SK-N-SH (cell line): Measurements from ENCODE around the gene SBF2. TPM values are rescaled to one million over a fixed set of nuclear protein-coding genes. Genes with fewer than 3 reads are reported as not detected.

Experiments
- CTCF ChIA-PET: fragments of 300-600, 350-600 bp; formaldehyde crosslinking; extraction: SDS; loops from one replicate; lab custom pipeline; 2021; lab: Yijun Ruan, JAX
- POLR2A ChIA-PET: fragments of 350-600 bp; sonication (Branson Sonifier 250); formaldehyde crosslinking; extraction: SDS; loops from one replicate; lab custom pipeline; 2020; ENCODE audit warnings: antibody characterized with exemption, inconsistent platforms; lab: Yijun Ruan, JAX
- DNase-seq: peaks from one replicate; pipeline ENCODE4 v3.0.0; 2012
- H2AFZ ChIP-seq: fragments of 200-600 bp; sonication (generic); 2 replicates; pipeline ENCODE4 v1.8.1; 2016; ENCODE audit warnings: antibody characterized with exemption, mild to moderate bottlenecking, low read depth
- H3F3A ChIP-seq: fragments of 200-600 bp; sonication (generic); replicated peaks from 2 replicates; pipeline ENCODE3; 2016; ENCODE audit warnings: antibody characterized with exemption, mild to moderate bottlenecking; ENCODE audit not compliant: insufficient read depth
- H3K27ac ChIP-seq, 2 experiments: fragments of 200-500 bp in 1 of 2; fragments of 200-600 bp in 1 of 2; sonication (Bioruptor generic) in 1 of 2; sonication (generic), shearing (Covaris generic) in 1 of 2; 2 replicates each; pipeline versions ENCODE4 v1.5.1 to v1.6.1; 2014 to 2016; ENCODE audit warnings: low read depth in 2 of 2, inconsistent platforms in 1 of 2, low read length in 1 of 2, mild to moderate bottlenecking in 1 of 2, mixed read lengths in 1 of 2
- H3K27me3 ChIP-seq: fragments of 200-600 bp; sonication (generic), shearing (Covaris generic); 2 replicates; pipeline ENCODE4 v1.6.1; 2016; ENCODE audit warnings: mixed run types; ENCODE audit not compliant: insufficient read depth
- H3K36me3 ChIP-seq, 2 experiments: fragments of 200-500 bp in 1 of 2; fragments of 200-600 bp in 1 of 2; sonication (Bioruptor generic) in 1 of 2; sonication (generic) in 1 of 2; replicated peaks in 1 of 2; 2 replicates each; pipeline versions ENCODE3 to v1.5.1; 2014 to 2016; ENCODE audit warnings: low read length in 1 of 2, mild to moderate bottlenecking in 1 of 2; ENCODE audit not compliant: insufficient read depth in 2 of 2, control insufficient read depth in 1 of 2
- H3K4me1 ChIP-seq, 2 experiments: fragments of 200-500 bp in 1 of 2; fragments of 200-600 bp in 1 of 2; sonication (Bioruptor generic) in 1 of 2; sonication (generic), shearing (Covaris generic) in 1 of 2; 2 replicates each; pipeline versions ENCODE4 v1.5.1 to v1.6.1; 2014 to 2016; ENCODE audit warnings: low read depth in 1 of 2, low read length in 1 of 2, mixed run types in 1 of 2; ENCODE audit not compliant: insufficient read depth in 2 of 2, control insufficient read depth in 1 of 2
- H3K4me2 ChIP-seq: fragments of 200-600 bp; sonication (generic), shearing (Covaris generic); 2 replicates; pipeline ENCODE4 v1.6.1; 2017; ENCODE audit warnings: mixed run types
- H3K4me3 ChIP-seq, 2 experiments: fragments of 200-500 bp in 1 of 2; fragments of 200-600 bp in 1 of 2; sonication (Bioruptor generic) in 1 of 2; sonication (generic), shearing (Covaris generic) in 1 of 2; 2 replicates each; pipeline versions ENCODE4 v1.5.1 to v1.8.1; 2014 to 2016; ENCODE audit warnings: low read depth in 2 of 2, inconsistent platforms in 1 of 2, low read length in 1 of 2, mild to moderate bottlenecking in 1 of 2, mixed read lengths in 1 of 2, moderate library complexity in 1 of 2
- H3K79me2 ChIP-seq: fragments of 200-600 bp; sonication (generic); 2 replicates; pipeline ENCODE4 v1.8.1; 2017; ENCODE audit warnings: mild to moderate bottlenecking; ENCODE audit not compliant: insufficient read depth
- H3K9ac ChIP-seq: fragments of 200-600 bp; sonication (generic); 2 replicates; pipeline ENCODE4 v1.6.1; 2017; ENCODE audit warnings: mixed run types
- H3K9me2 ChIP-seq: fragments of 200-600 bp; sonication (generic); 2 replicates; pipeline ENCODE4 v1.6.1; 2017; ENCODE audit warnings: mixed run types
- H3K9me3 ChIP-seq: fragments of 200-600 bp; sonication (generic); 2 replicates; pipeline ENCODE4 v1.6.1; 2017; ENCODE audit warnings: mixed run types, mild to moderate bottlenecking, moderate library complexity
- H4K20me1 ChIP-seq: fragments of 200-600 bp; sonication (generic); 2 replicates; pipeline ENCODE4 v1.6.1; 2017; ENCODE audit warnings: mild to moderate bottlenecking, mixed run types; ENCODE audit not compliant: insufficient read depth
- CHD2 ChIP-seq: fragments of 150-350 bp; IDR thresholded peaks from 2 replicates; pipeline ENCODE4 v1.6.1; 2018; ENCODE audit warnings: low read length; ENCODE audit not compliant: partially characterized antibody
- ELF1 ChIP-seq: IDR thresholded peaks from 2 replicates; pipeline ENCODE4 v1.4.0; 2012
- EZH2phosphoT487 ChIP-seq: fragments of 200-600 bp; sonication (generic); IDR thresholded peaks from 2 replicates; pipeline ENCODE4 v1.6.1; 2017; ENCODE audit warnings: low read depth, mixed run types, mild to moderate bottlenecking, antibody characterized with exemption, moderate library complexity, borderline replicate concordance
- FOXM1 ChIP-seq: IDR thresholded peaks from 2 replicates; pipeline ENCODE4 v1.4.0; 2012; ENCODE audit warnings: low read depth, mild to moderate bottlenecking
- GATA2 ChIP-seq: sonication (generic); formaldehyde crosslinking; IDR thresholded peaks from 2 replicates; pipeline ENCODE4 v1.5.0; 2020; ENCODE audit warnings: mild to moderate bottlenecking, missing genetic modification reagents
- JUND ChIP-seq: IDR thresholded peaks from 2 replicates; pipeline ENCODE4 v1.4.0; 2012
- MAX ChIP-seq: IDR thresholded peaks from 2 replicates; pipeline ENCODE4 v1.4.0; 2012; ENCODE audit warnings: low read depth
- NFIC ChIP-seq: IDR thresholded peaks from 2 replicates; pipeline ENCODE4 v1.4.0; 2012; ENCODE audit warnings: borderline replicate concordance
- POLR2AphosphoS5 ChIP-seq: IDR thresholded peaks from 2 replicates; pipeline ENCODE4 v1.6.1; 2012; ENCODE audit warnings: low read depth, low read length
- RAD21 ChIP-seq: IDR thresholded peaks from 2 replicates; pipeline ENCODE4 v1.6.1; 2012; ENCODE audit warnings: mild to moderate bottlenecking, low read length
- RFX5 ChIP-seq: IDR thresholded peaks from 2 replicates; pipeline ENCODE4 v1.6.1; 2012; ENCODE audit warnings: mild to moderate bottlenecking, improper control_type of control experiment, low read length
- RXRA ChIP-seq: IDR thresholded peaks from 2 replicates; pipeline ENCODE4 v1.4.0; 2012; ENCODE audit warnings: low read depth, mild to moderate bottlenecking, borderline replicate concordance
- SIN3A ChIP-seq: IDR thresholded peaks from 2 replicates; pipeline ENCODE4 v1.6.1; 2012; ENCODE audit warnings: low read depth, mild to moderate bottlenecking, low read length, moderate library complexity, borderline replicate concordance
- TAF1 ChIP-seq: IDR thresholded peaks from 2 replicates; pipeline ENCODE4 v1.6.1; 2012; ENCODE audit warnings: low read depth, mild to moderate bottlenecking, low read length, moderate library complexity, borderline replicate concordance
- TCF12 ChIP-seq: IDR thresholded peaks from 2 replicates; pipeline ENCODE4 v1.4.0; 2012
- TEAD4 ChIP-seq: IDR thresholded peaks from 2 replicates; pipeline ENCODE4 v1.4.0; 2012; ENCODE audit warnings: mild to moderate bottlenecking, borderline replicate concordance; ENCODE audit not compliant: insufficient read depth
- ZBTB33 ChIP-seq: IDR thresholded peaks from 2 replicates; pipeline ENCODE4 v1.4.0; 2012; ENCODE audit warnings: low read depth, borderline replicate concordance
- WGBS: methylation state at CpG from one replicate; pipeline ENCODE4 v1.1.6; 2017; ENCODE audit warnings: low lambda C conversion rate; 5-methylcytosine and 5-hydroxymethylcytosine counted together
- polyA plus RNA-seq, 3 experiments: library from polyadenylated mRNA; depleted of rRNA; stranded (reverse); fragments of >200 nt; gene quantifications; 2 replicates each; pipeline ENCODE4 v1.2.3, GENCODE V29; 2012
- TF ChIP-seq, protein P1 (sequence below): IDR thresholded peaks from 2 replicates; pipeline ENCODE4 v1.4.0; 2012; ENCODE audit warnings: low read depth, borderline replicate concordance
- TF ChIP-seq, protein P2 (sequence below): fragments of 150-350 bp; IDR thresholded peaks from 2 replicates; pipeline ENCODE4 v1.6.1; 2016; ENCODE audit warnings: mild to moderate bottlenecking, low read depth, low read length

SBF2 gene
- polyA plus RNA-seq, 1 of the 3 experiments (the other 2 are of a cell fraction): 23.0 TPM

- Histone ChIP-seq H3K27me3 (no peaks in the 10 kb centered on the region), H4K20me1 (no peaks in the 10 kb centered on the region), H3K9me3 (no peaks in the 10 kb centered on the region), H3K9ac (no peak overlapping the region), H3K36me3 (peaks cover 0 to 4% of the 10 kb centered on the region in 2 experiments), H3K4me3 (no peak overlapping the region), H3K4me2 (no peak overlapping the region), H3K27ac (no peak overlapping the region), H3F3A (no peaks in the 10 kb centered on the region), H3K9me2 (no peaks in the 10 kb centered on the region), H3K79me2 (peaks cover 29% of the 10 kb centered on the region), H2AFZ (no peak overlapping the region), H3K4me1 (no peaks in the 10 kb centered on the region; a peak in 1 of 4 replicates)
- TF ChIP-seq, protein P1, sequence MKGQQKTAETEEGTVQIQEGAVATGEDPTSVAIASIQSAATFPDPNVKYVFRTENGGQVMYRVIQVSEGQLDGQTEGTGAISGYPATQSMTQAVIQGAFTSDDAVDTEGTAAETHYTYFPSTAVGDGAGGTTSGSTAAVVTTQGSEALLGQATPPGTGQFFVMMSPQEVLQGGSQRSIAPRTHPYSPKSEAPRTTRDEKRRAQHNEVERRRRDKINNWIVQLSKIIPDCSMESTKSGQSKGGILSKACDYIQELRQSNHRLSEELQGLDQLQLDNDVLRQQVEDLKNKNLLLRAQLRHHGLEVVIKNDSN: no peak
- TF ChIP-seq FOXM1 (no peak), EZH2phosphoT487 (no peak), TEAD4 (no peak), NFIC (no peak), POLR2AphosphoS5 (no peak), CHD2 (no peak), SIN3A (no peak), JUND (no peak), RXRA (no peak), ELF1 (no peak), GATA2 (CRISPR knock-in tag) (no peak), MAX (no peak), RAD21 (no peak), ZBTB33 (no peak), TCF12 (no peak), RFX5 (no peak), TAF1 (no peak)
- TF ChIP-seq, protein P2, sequence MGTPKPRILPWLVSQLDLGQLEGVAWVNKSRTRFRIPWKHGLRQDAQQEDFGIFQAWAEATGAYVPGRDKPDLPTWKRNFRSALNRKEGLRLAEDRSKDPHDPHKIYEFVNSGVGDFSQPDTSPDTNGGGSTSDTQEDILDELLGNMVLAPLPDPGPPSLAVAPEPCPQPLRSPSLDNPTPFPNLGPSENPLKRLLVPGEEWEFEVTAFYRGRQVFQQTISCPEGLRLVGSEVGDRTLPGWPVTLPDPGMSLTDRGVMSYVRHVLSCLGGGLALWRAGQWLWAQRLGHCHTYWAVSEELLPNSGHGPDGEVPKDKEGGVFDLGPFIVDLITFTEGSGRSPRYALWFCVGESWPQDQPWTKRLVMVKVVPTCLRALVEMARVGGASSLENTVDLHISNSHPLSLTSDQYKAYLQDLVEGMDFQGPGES: no peak
- WGBS: 81% methylated on average over 4 of the region's 4 CpGs
- ChIA-PET POLR2A (no interaction called here), CTCF (interaction anchor here (0.9 kb wide), 1 partner anchor 8 kb away, joined by 3 read pairs; no protein-coding TSS in a partner anchor)
- DNase-seq: no peak
These were observed 242.0 kb downstream of the SBF2 start for GRCh38 chr11:10051868-10052586.
